ENCODE data around the gene MYO7A.

The MYO7A gene

GRCh38 chr11:77089004-77089545 lies 39.0 kb upstream of the MYO7A start:
- no peak for TF ChIP-seq CTCF (IDR thresholded peaks at IDR 0.05; ENCODE audit: low read depth, low read length, missing control alignments)
- H3K4me3 ChIP-seq (replicated peaks; ENCODE audit: low read depth, low read length), result no peak overlapping the region
- no peak for DNase-seq (ENCODE audit: extremely low read depth, low read depth)

GRCh38 chr11:77090046-77090372 lies 38.0 kb upstream of the MYO7A start:
- H3K4me3 ChIP-seq (replicated peaks; ENCODE audit: low read depth, low read length), result no peak overlapping the region
- TF ChIP-seq CTCF (IDR thresholded peaks at IDR 0.05; ENCODE audit: low read depth, low read length, missing control alignments), result no peak
- no peak for DNase-seq (ENCODE audit: extremely low read depth, low read depth)

GRCh38 chr11:77090373-77091111 lies 37.5 kb upstream of the MYO7A start:
- TF ChIP-seq CTCF (IDR thresholded peaks at IDR 0.05; ENCODE audit: low read depth, low read length, missing control alignments), result no peak
- H3K4me3 ChIP-seq (replicated peaks; ENCODE audit: low read depth, low read length), result no peak overlapping the region
- DNase-seq (ENCODE audit: extremely low read depth, low read depth), result no peak

- H3K4me3 ChIP-seq (replicated peaks; ENCODE audit: low read depth, low read length), result no peak overlapping the region
- no peak for DNase-seq (ENCODE audit: extremely low read depth, low read depth)
- TF ChIP-seq CTCF (IDR thresholded peaks at IDR 0.05; ENCODE audit: low read depth, low read length, missing control alignments), result peak; percentile 96
These were observed 36.7 kb upstream of the MYO7A start for GRCh38 chr11:77091146-77091940.

GRCh38 chr11:77092382-77092781 lies 35.7 kb upstream of the MYO7A start:
- no peak for TF ChIP-seq CTCF (IDR thresholded peaks at IDR 0.05; ENCODE audit: low read depth, low read length, missing control alignments)

GRCh38 chr11:77093056-77093891 lies 34.8 kb upstream of the MYO7A start:
- H3K4me3 ChIP-seq (replicated peaks; ENCODE audit: low read depth, low read length), result no peak overlapping the region
- no peak for DNase-seq (ENCODE audit: extremely low read depth, low read depth)
- TF ChIP-seq CTCF (IDR thresholded peaks at IDR 0.05; ENCODE audit: low read depth, low read length, missing control alignments), result no peak

More at GRCh38 chr11:77092382-77092781, 35.7 kb upstream of the MYO7A start:
- DNase-seq (ENCODE audit: extremely low read depth, low read depth), result no peak
- no peak overlapping the region for H3K4me3 ChIP-seq (replicated peaks; ENCODE audit: low read depth, low read length)

All from HFF-Myc (cell line).